Mammary epithelial cell (primary cell): Measurements from ENCODE around the gene TEX264.

ENCODE experiments used
- EZH2 ChIP-seq: IDR thresholded peaks from 2 replicates; pipeline ENCODE4 v1.6.1; 2012; ENCODE audit warnings: low read length, inconsistent platforms, borderline replicate concordance
- TF ChIP-seq, protein P1 (sequence below), 2 donors: IDR thresholded peaks in 1 of 2; conservative IDR thresholded peaks in 1 of 2; 2 replicates each; pipeline ENCODE4 v1.5.1; 2011 to 2012; ENCODE audit warnings: inconsistent platforms in 2 of 2, low read length in 2 of 2, mild to moderate bottlenecking in 2 of 2, control low read depth in 1 of 2, low read depth in 1 of 2; ENCODE audit not compliant: insufficient read depth in 1 of 2; ENCODE audit errors: extremely low read depth in 1 of 2

DNA sequence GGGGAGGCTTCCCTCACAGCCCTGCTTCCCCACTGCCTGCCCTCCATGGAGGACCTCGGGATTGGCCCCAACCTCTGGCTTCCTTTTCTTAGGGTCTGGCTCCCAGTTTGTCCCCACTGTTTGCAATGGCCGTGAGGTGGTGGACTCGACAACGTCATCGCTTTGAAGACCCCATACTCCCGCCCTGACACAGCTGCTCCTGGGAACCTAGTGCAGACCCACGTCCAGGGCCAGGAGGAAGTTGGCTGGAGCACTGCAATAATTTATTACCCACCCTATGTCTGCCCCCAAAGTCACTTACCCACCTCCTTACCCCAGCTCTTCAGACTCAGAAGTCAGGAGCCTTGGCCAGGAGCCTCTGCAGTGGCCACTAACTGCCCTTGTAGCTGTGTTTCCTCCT, 46.9 kb downstream of the TEX264 start:
- TF ChIP-seq, protein P1, sequence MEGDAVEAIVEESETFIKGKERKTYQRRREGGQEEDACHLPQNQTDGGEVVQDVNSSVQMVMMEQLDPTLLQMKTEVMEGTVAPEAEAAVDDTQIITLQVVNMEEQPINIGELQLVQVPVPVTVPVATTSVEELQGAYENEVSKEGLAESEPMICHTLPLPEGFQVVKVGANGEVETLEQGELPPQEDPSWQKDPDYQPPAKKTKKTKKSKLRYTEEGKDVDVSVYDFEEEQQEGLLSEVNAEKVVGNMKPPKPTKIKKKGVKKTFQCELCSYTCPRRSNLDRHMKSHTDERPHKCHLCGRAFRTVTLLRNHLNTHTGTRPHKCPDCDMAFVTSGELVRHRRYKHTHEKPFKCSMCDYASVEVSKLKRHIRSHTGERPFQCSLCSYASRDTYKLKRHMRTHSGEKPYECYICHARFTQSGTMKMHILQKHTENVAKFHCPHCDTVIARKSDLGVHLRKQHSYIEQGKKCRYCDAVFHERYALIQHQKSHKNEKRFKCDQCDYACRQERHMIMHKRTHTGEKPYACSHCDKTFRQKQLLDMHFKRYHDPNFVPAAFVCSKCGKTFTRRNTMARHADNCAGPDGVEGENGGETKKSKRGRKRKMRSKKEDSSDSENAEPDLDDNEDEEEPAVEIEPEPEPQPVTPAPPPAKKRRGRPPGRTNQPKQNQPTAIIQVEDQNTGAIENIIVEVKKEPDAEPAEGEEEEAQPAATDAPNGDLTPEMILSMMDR (conservative IDR thresholded peaks at IDR 0.05 in 1 of 2, IDR thresholded peaks at IDR 0.05 in 1 of 2; ENCODE audit: extremely low read depth in 1 of 2, insufficient read depth in 1 of 2, low read depth in 1 of 2, low read length in 2 of 2): no peak
- TF ChIP-seq EZH2: no peak
